ENCODE measurements around the gene DYNC1I2.

- TF ChIP-seq, protein P1, sequence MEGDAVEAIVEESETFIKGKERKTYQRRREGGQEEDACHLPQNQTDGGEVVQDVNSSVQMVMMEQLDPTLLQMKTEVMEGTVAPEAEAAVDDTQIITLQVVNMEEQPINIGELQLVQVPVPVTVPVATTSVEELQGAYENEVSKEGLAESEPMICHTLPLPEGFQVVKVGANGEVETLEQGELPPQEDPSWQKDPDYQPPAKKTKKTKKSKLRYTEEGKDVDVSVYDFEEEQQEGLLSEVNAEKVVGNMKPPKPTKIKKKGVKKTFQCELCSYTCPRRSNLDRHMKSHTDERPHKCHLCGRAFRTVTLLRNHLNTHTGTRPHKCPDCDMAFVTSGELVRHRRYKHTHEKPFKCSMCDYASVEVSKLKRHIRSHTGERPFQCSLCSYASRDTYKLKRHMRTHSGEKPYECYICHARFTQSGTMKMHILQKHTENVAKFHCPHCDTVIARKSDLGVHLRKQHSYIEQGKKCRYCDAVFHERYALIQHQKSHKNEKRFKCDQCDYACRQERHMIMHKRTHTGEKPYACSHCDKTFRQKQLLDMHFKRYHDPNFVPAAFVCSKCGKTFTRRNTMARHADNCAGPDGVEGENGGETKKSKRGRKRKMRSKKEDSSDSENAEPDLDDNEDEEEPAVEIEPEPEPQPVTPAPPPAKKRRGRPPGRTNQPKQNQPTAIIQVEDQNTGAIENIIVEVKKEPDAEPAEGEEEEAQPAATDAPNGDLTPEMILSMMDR (IDR thresholded peaks at IDR 0.05; ENCODE audit: borderline replicate concordance, extremely low read depth, low read length, poor library complexity, severe bottlenecking), result no peak
- TF ChIP-seq EZH2 (IDR thresholded peaks at IDR 0.05; ENCODE audit: borderline replicate concordance, low read depth, low read length, severe bottlenecking), result no peak
These were observed 104.9 kb downstream of the DYNC1I2 start for GRCh38 chr2:171792157-171792556.

Measured in DND-41 (cell line).